Hindlimb muscle (tissue), 1 donor: Measurements from ENCODE around the gene WHRN. TPM values are rescaled to one million over a fixed set of nuclear protein-coding genes. Genes with fewer than 3 reads are reported as not detected.

Source experiments
- DNase-seq: peaks from one replicate; pipeline ENCODE4 v3.0.0-alpha.2; 2013
- polyA plus RNA-seq: library from polyadenylated mRNA; unstranded; fragments of 120-200 nt; gene quantifications from one replicate; pipeline ENCODE4 v1.2.1, GENCODE V29; 2013; ENCODE audit not compliant: insufficient read length

Gene WHRN
- polyA plus RNA-seq, 1 donor, result 2.1 TPM

DNA sequence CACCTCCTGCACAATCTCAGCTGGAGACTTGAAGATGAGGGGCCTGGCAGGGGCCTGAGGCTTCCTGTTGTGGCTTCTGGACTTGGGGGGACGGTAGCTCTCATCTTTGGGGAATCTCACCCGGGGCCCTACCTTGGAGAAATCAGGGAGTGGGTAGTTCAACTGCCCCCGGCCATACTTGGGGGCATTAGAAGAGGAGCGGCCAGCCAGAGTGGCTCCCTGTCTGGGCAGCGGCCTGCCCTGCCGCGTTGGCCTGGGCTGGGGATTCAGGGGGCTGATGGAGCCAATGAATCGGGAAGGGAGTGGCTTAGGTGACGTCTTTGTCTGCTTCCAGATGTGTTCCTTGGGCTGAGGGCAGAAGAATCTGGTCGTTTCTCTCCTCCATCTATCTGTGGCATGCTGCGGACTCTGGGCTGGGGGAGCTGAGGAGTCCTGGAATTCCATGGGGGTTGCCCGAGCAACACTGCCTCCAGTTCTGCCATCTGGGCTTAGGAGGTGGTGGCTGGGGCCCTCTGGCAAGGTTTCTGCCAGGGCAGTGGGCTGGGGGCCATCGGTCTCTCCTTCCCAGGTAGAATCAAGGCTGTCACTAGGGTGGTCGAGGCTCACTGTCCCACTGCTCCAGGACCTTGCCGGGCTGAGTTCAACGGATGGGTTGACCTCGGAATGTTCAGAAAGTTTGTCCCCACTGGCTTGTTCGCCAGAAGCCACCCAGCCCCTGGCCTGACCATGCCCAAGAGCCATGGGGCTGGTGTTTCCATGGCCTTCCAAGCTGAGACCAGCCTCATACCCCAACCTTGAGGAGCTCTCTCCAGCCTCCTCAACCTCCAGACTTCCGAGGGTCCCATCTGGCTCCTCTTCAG, 128.5 kb downstream of the WHRN start:
- no peak for DNase-seq

DNA sequence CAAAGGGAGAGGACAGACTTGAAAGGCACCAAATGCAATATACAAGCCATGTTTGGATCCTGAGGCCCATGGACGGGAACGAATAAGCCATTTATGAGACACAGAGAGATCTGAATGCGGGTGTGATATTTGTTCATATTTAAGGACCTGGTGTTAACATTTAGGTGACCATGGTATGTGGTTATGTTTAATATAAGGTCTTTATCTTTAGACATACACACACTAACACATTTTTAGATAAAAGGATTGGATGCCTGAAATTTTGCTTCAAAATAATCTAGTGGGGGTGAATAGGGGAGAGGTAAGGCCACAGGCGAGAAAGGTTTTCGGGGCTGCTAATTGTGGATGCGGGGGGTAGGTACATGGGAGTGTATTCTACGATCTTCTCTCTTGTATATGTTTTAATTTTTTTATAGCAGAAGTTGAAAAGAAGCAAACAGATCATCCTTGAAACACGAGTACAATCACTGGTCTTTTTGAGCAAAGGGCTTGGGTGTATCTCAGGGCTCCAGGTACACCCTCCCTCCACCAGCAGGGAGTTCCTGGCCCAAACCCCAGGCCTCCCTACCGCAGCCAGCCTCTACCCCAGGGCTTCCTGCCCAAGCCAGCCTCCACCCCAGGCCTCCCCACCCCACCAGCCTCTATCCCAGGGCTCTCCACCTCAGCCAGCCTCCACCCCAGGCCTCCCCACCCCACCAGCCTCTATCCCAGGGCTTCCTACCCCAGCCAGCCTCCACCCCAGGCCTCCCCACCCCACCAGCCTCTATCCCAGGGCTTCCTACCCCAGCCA, 129.7 kb downstream of the WHRN start:
- no peak for DNase-seq

DNA sequence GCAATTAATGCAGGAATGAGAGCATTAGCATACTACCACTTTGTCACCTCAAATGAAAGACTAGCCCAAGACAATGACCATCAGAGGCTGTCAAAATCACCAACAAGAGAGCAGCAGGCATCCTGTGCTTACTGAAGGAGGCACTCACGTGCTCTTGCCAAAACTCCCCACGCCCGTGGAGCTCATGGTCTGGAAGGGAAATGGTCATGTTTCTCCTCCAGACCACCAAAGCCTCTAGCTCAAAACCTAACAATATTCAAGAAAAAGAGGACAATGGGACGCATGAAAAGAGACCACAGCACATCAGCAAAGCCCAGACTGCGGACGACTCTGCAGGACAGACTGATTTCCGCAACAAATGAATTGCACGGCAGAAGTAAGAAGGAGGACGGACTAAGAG, 130.3 kb downstream of the WHRN start:
- no peak for DNase-seq

DNA sequence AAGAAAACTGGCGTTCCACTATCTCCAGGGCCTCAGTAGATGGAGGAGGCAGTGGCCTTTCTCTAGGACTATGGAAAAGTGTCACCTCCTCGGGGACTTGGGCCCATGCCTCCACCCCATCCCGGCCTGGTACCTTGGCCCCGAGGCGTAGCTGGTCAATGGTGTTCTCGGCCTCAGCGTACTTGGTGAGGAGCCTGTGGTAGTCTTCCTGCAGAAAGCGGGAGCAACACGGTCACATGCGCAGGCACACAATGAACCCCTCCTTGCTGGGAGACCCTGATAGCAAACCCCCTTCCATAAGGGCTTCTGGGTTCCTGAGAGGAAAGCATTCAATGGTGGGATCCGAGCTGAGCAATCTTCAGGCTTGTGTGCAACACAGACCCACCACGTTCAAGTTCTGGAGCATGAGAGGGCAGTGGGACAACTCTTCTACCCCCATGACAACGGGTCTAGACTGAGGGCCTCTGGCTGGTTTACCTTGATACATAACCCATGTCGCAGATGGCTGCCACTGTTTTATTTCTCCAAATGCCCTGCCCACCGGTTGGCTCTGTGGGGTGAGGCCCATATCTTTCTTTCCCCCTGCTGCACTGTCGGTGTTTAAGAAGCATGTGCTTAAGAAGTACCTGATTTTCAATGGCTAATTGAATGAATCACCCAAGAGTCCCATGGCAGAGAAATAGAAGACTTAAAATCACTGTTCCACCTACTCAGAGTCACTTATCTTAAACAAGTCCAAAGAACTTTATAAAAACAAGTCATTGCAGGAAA, 131.1 kb downstream of the WHRN start:
- DNase-seq, result no peak

DNA sequence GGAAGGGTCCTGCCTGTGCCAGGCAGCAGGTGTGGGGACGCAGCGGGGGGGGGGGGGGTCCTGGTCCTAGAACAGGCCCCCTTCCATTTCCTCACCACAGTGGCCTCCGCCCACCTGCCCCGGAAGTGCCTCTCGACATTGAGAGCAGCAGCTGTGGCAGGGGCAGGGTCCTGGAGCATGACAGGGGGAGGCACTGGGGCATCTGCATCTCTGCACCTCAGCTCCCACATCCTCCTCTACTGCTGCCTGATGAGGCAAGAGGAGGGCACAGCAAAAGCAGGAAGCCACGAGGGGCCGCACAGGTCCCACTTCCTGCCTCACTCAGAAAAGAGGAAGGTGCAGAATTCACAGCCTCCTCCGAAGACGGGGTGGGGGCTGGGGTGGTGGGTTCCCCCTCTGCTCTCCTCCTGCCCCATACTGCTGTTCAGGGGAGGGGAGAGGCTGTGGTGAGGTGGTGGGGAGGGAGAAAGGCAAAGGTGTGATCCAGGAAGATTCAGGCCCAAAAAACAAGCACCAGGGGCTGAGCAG, 132.3 kb downstream of the WHRN start:
- no peak for DNase-seq

DNA sequence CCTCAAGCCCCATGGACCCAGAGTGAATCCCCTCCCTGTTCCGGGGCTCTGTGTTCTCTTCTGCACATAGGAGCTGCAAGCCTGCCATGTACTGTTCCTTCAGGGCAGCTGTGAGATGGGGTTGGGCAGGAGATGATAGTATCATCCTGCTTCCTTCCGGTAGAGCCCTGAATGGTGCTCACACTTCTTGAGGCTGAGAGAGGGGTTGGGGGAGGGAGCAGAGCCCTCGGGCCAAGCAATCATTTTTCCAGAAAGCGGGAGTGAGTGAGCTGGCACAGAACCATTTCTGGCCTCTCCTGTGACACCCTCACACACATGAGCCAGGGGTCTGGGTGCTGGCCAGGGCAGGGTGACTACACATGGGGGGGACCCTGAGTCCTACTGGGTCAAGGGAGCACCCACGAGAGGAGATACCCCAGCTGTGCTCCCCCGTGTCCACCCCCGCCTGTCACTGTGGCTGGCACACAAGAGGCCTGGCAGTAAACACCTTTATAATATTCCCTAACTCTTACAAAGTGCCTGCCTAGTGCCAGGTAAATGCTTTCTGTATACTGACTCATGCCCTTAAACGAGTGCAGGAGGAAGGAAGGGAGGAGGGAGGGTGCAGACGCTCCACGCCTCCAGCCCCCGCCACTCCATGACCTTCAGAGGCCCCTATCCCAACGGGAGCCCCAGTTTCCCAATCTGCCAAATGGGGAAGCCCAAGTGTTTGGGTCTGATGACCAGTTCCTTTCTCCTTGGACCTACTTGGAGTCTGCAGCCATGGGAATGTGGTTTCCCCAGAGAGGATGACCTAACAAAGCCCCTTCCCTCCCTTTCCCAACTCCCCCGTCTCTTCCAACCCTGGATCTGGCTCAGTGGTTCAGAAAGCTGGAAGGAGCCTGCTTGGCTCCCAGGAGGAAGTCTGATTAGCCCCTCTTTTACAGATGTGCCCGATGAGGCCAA, 133.0 kb downstream of the WHRN start:
- DNase-seq, result no peak

DNA sequence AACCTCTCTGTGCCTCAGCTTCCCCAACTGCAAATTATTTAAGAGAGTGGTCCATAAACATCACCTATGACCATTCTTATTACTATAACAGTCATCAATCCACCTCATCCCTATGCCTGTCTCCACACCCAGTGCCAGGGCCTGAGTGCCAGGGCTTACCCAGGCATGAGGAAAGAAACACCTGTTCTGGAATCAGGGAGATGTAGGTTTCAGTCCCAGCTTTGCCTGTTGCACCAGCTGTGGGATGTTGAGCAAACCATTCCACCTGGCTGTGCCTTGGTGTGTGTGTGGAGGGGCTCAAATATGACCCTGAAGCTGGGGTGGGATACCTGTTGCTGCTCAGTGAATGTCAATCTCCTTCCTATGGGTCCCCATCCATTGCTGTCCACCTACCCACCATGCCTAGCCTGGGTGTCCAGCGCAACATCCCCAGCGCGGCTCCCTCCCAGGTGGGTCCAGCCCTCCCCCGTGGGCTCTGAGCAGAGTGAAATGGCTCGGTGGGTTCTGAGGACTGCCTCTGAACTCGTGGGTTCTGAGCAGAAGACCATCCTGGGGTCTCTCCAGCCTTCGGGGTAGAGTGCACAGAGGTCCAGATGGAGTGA, 133.8 kb downstream of the WHRN start:
- DNase-seq, result no peak

DNA sequence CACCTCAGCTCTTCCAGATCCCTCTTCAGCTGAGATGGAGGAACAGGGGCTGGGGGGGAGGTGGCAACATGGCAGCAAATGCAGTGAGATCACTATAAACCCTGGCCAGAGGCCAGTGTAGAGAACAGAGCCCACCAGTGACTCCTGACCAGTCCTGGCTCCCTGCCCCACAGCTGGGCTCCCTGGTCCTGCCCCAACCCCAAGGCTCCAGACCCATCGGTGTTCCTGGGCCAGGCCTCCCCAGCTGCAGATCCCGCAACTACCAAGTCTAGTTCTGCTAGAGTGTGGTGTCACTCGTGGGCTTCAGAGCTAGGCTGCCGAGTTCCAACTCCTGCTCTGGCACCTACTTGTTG, 134.3 kb downstream of the WHRN start:
- DNase-seq, result no peak

DNA sequence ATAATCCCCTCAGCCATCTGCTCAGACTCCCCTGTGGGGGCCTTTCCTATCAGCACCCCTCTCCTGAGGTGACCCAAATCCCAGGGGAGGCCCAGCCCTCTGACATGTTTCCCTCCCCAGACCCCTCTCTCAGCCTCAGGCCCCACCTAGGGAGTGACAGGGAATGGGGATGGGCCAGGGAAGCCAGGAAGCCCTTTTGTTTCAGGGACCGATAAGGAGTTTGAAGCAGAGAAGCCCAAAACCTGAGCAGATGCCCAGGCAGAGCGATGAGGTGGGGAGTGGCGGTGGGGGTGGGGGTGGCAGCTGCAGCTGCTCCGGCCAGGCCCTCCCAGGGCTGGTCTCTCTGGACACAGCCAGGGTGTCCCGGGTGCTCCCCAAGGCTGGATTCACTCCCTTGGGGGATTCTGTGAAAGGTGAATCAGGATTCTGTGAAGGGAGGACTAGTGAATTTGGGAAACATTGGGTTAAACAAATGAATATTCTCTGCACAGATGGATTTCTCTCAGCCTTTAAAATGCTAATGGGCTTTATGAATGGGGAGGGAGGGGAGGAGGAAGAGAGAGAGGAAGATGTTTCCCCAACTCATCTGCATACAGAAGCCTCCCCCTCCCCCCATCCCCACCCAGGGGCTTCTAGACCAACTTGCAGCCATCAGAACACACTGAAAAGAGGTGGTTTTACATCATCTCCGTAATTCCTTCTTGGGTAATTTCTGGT, 134.9 kb downstream of the WHRN start:
- DNase-seq, result no peak

DNA sequence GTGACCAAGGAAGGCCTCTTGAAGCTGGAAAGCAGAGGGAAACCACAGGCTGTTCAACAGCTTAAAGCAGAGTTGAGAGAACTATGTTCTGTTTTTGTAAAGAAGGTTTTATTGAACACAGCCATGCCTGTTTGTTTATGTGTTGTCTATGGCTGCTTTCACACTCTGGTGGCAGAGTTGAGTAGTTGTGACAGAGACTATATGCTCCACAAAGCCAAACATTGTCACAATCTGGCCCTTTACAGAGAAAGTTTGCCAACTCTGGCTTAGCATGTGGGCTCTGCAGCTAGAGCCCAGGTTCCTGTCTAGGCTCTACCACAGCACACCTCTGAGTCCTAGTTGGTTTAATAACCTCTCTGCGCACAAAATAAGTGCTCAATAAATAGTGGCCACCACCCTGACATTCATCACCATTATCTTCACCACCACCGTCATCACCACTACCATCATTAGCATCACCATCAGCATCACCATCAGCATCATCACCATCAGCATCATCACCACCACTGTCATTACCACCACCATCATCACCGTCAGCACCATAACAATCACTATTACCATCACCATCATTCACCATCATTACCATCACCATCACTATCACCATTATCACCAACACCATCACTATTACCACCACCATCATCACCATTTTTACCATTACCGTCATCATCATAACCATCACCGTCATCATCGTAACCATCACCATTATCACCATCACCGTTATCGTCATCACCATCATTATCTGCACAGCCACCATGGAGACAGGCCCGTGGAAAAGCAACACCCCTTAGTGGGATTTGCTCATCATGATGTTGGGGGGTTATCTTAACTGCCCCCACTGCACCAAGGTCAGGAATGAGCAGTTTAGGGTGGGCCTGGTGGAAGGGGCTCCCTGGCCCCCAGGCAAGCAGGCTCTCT, 135.8 kb downstream of the WHRN start:
- DNase-seq, result no peak

DNA sequence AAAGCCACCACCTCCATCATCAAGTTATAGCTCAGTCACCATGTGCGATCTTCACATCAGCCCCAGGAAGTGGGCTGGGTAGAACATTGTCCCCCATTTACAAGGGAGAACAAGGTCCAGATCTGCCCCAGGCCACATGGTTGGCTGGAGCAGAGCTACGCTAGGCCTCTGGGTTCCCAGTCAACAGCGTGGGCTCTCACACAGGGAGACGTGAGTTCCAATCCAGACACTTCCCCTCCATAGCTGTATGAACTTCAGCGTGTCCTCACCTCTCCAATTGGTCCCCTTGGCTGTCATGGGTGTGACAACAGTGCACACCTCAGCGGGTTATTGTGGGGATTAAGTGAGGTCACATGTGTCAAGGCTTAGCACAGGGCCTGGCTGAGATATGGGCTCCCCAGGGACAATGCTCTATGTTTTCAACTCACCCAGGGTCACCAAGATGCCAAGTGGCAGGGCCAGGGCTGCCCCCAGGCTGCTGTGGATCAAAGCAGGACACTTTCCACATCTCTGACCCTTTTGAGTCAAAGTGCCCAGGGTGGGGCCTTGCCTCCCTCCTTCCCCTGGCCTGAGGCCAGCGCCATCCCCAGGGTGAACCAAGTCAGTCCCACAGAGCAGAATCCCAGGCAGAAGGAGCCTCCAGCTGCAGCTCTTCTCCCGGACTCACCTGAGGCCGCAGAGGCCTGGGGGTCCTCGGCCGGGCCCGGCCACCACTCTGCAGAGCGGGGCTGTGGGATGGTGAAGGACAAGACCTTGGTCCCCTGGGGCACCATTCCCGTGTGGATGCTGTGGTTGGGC, 137.3 kb downstream of the WHRN start:
- no peak for DNase-seq

DNA sequence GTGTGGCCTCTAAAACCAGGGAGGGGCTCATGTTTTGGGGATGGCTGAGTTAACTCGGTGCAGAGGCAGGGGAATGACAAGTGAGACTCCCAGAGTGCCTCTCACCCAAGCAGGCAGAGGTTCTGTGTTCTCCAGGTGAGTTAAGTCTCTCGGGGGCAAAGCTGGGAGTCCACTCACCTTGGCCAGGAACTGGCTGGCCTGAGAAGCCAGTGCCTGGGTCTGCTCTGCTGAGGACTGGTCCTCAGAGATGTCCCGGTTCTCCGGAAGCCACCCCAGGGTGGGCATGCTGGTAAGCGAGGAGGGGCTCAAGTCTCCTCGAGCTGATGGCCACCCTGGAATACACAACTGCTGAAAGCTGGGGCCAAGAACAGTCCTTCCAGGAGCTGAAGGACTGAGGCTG, 137.9 kb downstream of the WHRN start:
- no peak for DNase-seq

DNA sequence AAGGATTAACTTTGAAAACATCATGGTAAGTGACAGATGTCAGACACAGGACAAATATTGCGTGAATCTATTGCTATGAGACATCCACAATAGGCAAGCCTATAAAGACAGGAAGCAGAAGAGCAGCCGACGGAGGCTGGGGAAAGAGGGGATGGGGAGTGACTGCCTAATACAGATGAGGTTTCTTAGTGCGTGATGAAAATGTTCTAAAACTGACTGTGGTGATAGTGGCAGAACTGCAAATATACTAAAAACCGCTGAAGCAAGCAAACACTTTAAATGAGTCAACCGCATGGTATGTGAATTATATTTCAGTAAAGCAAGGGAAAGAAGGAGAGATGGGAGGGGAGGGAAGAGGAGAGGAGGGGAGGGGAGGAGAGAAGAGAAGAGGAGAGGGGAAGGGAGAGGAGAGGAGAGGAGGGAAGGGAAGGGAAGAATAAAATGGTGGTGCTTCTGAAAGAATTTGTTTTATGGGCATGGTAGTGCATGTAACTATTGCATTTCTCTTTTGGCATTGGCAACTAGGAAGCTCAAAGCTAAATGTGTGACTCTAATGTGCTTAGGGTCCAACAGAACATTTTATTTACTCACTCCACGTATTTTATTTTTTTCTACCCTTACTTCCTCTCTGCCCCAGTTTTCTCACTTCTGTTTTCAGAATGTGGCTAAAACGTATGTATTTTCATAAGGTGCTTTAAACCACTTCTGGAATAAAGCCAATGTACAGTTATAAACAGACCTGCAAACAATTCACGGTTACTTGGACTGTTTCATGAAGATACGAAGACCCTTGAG, 138.7 kb downstream of the WHRN start:
- DNase-seq, result no peak

DNA sequence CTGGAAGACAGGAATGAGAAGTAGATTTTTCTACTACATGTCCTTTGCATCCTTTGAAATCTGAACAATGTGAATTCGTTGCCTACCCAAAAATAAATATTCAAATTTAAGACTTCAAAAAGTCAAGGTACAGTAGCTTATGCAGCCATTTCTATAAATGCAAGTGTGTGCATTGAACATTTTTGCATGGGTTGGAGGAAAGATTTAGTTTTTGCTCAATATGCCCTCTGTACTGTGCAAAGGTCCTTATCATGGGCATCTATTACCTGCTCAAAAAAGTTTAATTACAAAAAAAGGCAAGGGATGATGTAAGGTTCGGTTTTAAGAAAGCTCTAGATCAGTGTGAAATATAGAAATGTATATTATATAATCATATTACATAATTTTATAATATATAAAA, 140.1 kb downstream of the WHRN start:
- no peak for DNase-seq

DNA sequence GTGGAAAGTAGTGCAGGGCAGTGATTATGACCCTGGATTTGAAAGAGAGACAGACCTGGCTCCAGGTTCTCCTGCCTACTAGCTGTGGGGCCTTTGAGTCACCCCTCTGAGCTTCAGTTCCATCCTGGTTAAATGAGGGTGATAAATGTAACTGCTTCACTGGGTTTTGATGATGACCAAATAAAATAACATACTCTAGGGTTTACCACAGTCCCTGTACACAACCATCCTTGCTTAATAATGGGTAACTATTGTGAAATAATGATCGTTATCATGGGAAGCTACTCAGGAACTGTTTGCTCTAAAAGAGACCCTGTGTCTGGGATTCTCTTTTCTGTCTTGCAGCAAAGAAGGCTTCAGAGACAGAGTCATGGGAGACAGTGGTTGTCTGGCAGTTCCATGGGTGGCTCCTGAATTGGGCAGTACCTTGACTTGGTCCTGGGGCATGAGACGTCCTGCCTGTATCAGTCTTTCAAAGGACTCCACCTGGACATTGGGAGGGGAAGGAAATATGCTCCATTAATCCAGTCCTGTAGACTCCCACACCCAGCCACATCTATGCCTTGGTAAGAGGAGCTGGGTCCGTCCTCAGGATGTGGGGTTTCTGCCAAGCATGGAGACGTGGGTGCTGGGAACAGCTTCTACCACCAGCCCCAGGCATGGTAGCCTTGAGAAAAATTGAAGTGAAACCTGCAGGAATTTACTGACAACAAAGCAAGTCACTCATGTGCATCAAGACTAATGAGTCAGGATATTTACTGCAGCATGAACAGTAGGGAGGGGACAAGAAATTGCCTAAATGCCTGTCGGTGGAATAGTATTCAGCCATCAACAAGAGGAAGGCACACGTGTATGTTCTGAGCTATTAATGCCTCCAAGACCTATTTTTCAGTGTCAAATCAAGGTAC, 140.9 kb downstream of the WHRN start:
- DNase-seq, result no peak

DNA sequence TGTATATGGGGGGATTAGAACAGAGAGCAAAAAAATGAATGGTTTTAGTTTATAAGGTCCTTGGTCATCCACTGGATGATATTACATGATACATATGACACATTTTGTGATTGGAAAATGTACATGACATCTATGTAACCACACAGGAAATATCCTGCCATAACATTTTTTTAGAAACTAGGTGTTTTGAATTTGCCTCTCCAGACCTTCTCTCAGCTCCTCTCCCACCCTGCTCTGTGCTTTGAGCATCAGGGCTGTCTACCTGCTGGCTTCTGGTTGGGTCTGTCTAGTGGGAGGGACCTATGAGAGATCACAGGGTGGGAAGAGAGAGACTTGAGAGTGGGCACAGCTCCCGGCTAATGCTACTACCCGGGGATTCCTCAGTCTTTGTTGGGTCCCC, 141.8 kb downstream of the WHRN start:
- DNase-seq, result no peak

DNA sequence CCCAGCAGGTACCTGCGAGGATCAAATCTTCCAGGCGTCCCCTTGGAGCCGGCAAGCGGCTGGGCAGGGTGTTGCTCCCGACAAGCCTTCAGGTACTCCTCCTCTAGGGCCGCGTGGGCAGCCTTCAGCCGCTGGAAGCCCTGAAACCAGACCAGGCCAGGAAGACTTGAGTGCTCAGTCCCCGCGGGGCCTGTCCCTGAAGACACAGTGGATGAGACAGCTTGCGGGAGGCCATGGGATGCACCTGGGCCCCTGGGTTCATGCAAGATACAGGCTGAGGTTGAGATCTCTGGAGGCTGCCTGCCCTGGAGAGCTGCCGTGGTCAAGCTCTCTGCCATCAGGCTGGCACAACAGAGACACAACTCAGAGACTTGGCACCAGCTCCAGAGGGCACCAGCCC, 142.9 kb downstream of the WHRN start:
- DNase-seq, result no peak
